GM10847 (cell line): Measurements from ENCODE around the gene MYO3B.

Experiments
- POLR2A ChIP-seq: IDR thresholded peaks from 2 replicates; pipeline ENCODE4 v1.6.1; 2011; ENCODE audit not compliant: insufficient read length; ENCODE audit errors: extremely low read depth

The MYO3B gene

DNA sequence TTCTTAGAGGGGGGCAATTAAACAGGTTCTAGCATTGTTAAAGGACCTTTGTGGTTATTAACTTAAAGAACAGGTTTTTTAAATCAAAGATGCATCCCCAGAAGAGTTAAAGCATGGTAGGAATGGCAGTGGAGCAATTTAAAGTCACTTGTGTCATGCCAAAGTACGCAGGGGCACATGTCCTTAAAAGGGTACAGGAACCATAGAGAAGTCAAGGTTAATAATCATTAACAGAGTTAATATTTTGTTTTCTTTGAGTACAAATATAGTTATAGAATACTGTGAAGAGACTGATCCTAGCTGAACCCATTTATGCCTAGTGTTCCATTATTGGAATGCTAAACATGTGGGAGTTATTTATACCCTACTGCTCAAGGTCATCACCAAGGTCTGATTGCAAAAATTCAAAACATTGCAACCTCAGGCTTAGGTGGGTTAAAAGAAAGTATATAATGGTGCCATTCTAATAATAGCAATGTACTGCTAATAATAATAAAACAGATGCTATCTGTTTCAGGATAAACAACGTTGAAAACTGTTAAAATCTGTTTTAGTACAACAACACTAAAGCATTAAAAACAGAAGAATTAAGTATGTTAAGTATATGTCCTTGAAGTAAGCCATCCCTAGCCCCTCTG, 216.0 kb downstream of the MYO3B start:
- TF ChIP-seq POLR2A: no peak

DNA sequence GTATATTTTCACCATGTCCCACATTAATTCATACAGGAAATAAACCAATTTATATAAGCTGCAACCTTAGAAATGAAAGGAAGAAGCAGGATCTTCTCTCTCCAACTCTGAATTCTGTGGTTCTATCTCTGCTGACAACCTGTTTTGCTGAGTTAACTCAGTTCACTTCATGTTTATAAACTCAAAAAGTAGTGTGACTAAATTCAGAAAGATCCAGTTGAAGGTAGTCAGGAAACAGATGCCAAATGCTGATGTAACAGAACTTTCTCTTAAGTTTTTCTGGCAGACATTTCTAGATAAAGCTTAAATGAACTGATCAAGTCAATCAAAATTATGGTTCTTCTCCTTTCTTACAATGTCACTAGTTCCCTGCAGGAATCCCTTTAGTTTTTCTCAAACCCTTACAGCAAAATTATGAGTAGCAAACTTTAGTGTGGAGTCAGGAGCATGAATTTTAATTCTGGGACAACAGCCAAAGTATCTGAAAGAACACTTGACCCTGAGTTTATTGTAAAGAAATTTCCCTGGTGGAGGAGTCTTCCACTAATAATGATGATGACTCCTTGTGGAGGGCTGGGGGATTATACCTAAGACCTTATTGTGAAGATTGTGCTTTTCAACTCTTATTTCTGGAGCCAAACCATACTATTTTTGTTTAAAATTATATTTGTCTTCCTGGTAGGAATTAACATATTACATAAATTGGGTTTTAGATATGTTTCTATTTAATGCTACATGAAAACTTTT, 216.9 kb downstream of the MYO3B start:
- no peak for TF ChIP-seq POLR2A

DNA sequence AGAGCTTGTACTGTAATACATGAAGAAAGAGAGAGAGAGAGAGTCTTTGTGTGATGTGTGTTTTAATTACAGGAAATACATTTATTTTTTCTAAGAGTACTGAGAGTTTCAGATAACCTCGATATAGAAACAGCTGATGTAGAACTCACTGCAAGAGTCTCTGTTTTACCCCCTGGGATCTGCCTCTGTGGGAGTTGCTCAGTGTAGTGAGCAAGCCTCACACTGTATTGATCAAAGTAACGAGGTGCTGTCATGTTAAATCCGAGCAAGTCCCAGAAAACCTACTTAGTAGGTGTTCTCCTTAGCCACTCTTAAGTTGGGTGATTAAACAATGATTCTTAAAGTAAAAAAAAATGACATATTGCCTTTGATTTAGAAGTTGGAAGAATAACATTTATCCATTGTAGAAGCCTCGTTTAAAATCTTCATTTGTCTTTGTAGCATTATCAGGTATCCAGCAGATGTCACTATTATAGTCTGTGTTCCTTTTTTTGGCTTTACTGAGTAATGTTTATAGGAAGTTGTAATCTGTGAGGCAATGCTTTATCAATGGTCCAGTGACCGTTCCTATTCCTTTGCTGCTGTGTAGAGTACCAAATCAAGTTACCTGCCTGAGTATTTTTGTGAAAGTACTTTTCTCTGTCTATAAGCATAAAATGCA, 219.0 kb downstream of the MYO3B start:
- no peak for TF ChIP-seq POLR2A

DNA sequence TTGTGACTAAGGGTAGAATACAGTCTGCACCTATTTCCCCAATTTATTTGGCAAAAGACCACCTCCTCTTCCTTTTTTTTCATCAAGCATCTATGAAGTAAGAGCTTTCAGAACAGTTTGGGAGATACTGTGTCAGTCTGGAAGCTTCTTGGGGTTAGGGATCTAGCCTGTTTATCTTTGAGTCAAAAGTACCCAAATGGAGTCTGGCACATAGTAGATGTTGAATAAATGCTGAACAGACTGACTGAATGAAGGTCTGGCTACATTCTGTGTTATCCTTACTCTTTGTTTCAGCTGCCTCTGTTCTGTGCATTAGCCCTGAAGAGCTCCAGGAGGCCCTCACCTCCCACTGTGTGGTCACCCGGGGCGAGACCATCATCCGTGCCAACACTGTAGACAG, 223.2 kb downstream of the MYO3B start:
- no peak for TF ChIP-seq POLR2A

DNA sequence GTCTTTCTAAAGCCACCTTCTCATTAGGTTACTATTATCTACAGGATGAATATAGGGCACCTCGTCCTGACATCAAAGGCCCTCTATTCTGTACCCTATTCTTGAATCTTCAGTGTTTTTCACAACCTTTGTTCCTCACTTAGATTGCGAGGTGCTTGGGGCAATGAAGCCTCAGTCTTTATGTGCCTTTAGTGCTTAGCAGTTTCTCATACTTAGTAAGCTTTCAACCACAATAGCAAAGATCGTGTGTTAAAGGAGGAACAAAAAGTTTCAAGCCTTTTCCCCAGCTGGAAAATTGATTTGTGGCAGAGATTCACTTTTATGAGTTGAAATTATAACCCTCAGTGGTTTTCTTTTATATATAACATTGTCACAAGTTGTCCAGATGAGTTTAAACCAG, 226.9 kb downstream of the MYO3B start:
- no peak for TF ChIP-seq POLR2A

DNA sequence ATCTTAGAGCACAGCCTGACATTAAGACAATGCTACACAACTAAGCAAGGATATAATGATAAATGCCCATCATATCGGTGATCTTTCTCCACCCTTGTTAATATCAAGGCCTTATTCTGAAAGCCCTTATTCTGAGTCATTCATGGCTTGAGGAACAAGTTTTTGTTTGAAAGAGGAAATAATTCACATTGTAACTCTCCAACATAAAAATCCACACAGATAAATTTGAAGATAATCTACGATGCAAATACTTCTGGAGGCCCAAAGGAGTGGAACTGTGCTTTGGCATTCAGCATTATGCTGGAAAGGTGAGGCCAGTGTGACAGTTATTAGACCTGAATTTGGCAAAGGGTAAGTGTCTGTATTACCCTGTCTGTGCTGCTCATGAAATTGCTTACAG, 227.4 kb downstream of the MYO3B start:
- TF ChIP-seq POLR2A: no peak

DNA sequence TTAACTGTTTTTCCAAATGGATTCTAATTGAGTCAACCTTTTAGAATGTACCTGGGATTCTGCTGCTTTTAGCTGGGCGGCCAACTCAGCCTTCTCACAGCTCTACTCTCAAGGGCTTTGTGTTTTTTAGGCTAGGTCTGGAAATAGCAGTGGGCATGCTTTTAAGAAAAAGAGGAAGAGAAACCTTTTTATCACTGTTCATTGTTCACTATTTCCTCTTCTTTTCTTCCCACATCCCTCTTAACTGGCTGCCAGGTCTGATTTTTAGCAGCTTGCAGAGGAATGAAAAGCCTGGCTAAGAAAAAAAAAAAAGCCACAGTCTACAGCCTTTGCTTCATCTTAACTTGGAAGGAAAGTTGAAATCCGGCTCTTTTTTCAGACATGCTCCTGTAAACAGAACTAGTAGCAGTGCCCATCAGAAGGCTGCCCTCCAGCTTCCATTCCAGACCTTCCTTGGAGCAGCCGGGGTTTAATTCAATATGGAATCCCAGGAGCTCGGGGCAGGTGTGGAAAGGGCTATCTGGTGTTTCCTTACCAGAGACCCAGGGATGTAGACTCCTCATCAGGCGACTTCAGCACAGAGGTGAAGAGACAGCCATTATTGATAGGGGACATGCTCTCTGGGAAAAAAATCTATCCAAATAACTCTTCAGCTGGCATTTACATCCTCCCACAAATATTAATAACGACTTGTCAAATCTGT, 230.7 kb downstream of the MYO3B start:
- TF ChIP-seq POLR2A: no peak

DNA sequence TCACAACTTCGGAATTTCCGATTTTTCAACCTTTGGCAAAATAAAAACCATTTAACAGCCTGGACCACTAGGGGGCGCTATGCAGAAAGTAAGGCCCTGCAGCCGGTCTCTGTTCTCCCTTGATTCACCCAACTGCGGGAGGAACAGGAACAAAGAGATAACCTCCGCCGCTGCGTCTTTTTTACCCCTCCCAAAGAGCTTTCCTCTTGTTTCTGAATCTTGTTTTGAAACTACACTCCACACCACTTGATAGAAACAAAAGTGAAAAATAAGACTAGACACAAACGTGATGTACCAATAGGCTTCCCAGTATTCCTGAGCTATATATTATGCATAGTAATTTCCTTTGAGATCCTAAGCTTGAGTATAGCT, 231.2 kb downstream of the MYO3B start:
- no peak for TF ChIP-seq POLR2A

DNA sequence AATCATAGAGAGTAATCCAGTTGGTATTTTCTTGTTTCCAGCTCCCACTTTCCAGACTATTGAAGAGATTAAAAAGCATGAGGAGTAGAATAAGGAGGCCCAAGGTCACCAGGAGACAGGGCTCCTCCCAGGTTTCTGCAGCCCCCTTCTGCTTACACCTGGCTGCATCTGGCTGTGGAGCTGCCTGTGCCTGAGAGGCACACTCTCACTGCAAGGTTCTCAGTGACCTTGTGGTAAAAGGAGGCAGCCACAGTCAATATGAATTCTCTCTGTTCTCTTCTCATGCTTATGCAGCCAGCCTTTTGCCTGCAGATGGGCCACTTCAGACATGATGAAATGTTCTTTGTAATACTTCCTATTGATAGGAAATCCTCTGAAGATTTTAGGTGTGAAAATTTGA, 233.7 kb downstream of the MYO3B start:
- TF ChIP-seq POLR2A: no peak

DNA sequence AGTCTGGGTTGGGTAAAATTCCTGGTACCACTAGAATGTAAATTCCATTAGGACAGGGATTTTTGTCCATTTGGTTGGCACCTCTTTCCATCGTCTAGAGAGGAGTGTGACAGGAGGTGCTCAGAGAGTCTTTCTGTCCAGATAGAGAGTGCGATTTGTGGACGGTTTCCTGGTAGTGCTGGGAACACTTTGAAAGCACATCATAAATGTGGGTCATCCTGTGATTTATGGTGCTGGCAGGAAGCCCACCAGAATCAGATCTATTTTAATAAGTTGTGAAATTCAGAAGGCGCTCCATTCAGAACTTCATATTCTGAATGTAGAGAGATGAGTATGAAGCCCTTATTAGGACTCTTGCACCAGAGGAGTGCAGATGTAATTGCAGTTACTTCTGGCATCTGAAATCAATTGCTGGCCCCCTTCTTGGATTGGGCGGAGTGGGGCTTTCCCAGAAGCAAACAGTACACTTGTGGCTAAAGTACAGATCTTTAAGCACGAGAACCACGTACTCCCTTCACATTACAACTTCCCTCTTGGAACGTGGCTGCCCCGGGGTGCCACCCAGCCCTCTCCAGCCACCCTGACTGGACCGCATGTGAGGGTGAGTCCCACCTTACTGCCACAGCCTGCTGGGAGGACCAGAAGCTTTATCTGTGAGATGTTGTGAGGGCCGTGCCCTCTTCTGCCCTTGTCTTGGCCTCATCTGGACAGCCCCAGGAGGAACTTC, 243.2 kb downstream of the MYO3B start:
- TF ChIP-seq POLR2A: no peak

DNA sequence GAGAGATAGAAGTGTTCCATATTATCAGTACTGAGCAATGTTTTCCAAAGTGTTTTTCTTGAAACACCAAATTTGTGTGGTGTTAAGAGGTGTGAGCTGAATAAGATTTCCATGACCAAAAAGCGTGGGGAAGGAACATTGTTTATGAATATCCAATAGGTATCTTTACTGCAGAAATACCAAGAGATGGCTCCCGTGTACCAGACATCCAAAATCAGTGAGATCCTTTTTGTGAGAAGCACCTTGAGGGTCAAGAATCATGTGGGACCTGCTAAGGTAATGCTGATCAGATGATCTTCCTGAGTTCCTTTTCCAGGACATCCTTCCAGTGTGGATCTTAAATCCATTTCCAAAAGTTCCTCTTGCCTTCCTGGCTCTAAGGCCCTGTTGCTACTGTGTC, 246.0 kb downstream of the MYO3B start:
- TF ChIP-seq POLR2A: no peak

DNA sequence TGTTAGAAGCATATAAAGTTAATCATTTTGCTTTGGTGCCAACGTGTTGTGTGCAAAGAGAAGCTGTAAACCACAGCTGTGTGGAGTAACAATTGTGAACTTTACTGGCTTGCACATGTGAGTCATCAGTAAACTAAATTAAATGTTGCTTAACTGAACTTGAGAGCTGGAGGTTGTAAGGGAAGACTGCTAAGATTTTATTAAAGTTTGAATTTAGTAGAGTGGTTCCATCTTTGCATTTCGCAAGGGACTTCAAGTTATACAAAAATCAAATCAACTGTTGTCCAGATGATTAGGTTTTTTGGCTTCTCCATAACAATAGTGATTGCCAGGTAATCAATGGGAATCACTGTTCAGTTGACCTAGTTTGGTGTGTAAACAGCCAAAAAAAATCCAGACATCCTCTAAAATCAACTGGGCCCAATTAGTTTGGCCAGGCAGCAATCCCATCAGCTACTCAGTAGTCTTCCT, 247.4 kb downstream of the MYO3B start:
- TF ChIP-seq POLR2A: no peak

DNA sequence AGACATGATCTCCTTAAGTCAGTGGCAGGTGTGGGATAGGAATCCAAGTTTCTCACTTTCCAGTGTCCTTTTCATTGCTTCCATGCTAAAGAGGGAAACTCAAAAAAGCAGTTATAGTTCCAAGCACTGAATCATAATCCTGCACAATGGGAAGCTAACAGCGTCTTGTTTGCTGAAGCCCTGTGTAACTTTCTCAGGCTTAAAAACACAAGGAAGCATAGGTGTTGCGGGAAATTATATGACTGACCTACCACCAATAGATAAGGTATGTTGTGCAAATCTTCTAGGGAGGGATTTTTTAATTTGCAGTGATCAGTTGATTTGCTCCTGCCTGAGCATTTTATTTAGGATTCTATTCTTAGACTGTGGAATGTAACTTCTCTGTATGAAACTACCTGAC, 250.9 kb downstream of the MYO3B start:
- no peak for TF ChIP-seq POLR2A

DNA sequence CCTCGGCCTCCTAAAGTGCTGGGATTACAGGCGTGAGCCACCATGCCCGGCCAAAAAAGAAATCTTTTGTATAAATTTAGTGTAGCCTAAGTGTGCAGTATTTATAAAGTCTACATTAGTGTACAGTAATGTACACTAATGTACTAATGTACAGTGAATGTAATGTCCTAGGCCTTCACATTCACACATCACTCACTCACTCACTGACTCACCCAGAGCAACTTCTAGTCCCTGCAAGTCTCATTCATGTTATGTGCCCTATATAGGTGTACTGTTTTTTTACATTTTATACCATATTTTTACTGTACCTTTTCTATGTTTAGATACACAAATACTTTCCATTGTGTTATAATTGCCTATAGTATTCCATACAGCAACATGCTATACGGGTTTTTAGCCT, 254.9 kb downstream of the MYO3B start:
- TF ChIP-seq POLR2A: no peak

DNA sequence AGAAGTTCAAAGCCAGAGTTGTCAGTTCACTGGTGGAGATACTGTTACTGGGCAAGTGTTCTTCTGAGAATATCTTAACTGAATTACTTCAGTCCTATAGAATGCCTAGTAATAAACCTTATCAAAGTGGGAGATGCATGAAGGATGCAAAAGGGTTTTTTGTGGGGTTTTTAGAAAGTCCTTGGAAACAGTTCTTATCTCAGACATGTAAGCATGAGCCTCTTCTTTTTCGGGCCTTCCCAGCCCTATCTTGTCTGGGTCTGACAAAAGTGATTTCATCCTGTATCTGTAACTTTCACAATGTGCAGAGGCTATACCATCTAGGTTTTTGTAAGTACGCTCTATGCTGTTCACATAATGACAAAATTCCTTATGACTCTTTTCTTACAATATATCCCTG, 255.5 kb downstream of the MYO3B start:
- no peak for TF ChIP-seq POLR2A
